ENCODE measurements around the gene DPCD.

DNA sequence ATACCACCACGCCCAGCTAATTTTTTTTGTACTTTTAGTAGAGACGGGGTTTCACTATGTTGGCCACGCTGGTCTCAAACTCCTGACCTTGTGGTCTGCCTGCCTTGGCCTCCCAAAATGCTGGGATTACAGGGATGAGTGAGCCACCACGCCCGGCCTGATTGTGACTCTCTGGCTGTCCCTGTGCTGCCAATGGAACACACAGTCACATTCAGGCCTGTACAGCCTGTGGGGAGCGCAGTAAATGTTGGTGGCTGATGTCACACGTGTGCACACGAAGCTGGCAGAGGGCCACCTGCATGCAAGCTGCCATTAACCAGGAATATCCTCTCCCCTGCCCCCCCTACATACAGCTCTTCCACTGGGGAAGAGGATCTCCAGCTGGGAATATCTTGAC is 22.2 kb upstream of the DPCD start:
- TF ChIP-seq POLR2A (IDR thresholded peaks at IDR 0.05; ENCODE audit: low read length): no peak
- TF ChIP-seq GATA1 (IDR thresholded peaks at IDR 0.05; ENCODE audit: low read depth, low read length): no peak
